ENCODE results near the gene CCDC182.

DNA sequence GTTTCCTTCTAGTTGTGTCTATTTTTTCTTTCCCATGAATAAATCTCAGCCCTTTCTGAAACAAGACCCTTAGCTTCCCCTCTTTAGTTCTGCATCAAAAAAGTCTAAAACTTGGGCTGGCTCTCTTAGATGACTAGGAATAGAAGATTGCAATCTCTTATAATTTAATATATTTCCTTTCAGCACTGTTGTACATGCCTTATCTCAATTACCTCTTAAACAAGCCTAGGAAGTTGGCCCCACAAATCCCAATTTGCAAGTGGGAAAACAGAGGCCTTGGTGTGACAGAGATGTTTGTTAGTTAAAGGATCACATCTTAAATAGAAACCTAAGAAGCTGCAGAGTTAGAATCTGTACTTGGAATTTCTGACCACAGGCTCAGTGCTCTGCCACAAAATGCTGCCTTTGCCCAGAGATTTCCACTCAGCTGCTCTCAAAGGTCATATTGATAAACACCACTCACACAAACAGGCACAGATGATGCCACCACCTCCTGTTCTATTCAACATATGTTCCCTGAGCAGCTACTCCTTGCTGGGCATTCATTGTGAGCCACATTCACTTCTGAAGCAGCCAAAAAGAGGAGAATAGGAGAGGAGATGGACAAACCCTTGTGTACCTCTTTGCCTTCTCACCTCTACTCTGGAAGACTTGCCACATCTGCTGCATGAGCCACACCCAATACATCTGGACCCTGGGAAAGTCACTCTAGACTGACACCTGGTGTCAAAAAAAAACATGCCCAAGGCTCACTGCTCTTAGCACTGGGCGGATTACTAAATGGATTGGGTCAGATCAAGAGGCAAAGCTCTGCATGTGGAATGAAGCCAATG is 5.5 kb downstream of the CCDC182 start:
- TF ChIP-seq GATA2 (IDR thresholded peaks at IDR 0.05; ENCODE audit: low read depth, low read length) (peak; percentile 89), GATA3 (IDR thresholded peaks at IDR 0.05; ENCODE audit: low read depth, low read length) (peak; percentile 99)

All from SH-SY5Y (cell line).